Neural cell (in vitro differentiated cells): ENCODE results near the gene KLF2.

Experiments used
- EP300 ChIP-seq: fragments of 450-650 bp; conservative IDR thresholded peaks from 2 replicates; pipeline ENCODE4 v1.6.1; 2014; ENCODE audit warnings: antibody characterized with exemption, mild to moderate bottlenecking, moderate library complexity; ENCODE audit not compliant: poor library complexity, severe bottlenecking
- EZH2 ChIP-seq: fragments of 200-600, 300-800 bp; shearing (Covaris generic), sonication (generic); IDR thresholded peaks from 2 replicates; pipeline ENCODE4 v1.6.1; 2014; ENCODE audit warnings: antibody characterized with exemption, low read length, borderline replicate concordance, mild to moderate bottlenecking; ENCODE audit not compliant: insufficient read depth, poor library complexity, severe bottlenecking
- POLR2AphosphoS5 ChIP-seq: IDR thresholded peaks from 2 replicates; pipeline ENCODE4 v1.6.1; 2012
- SMC3 ChIP-seq: fragments of 450-650 bp; conservative IDR thresholded peaks from 2 replicates; pipeline ENCODE4 v1.6.1; 2014; ENCODE audit warnings: antibody characterized with exemption, mild to moderate bottlenecking, moderate library complexity; ENCODE audit not compliant: poor library complexity
- TAF1 ChIP-seq: IDR thresholded peaks from 2 replicates; pipeline ENCODE4 v1.6.1; 2012; ENCODE audit warnings: low read depth
- TF ChIP-seq, protein P1 (sequence below): fragments of 450-650 bp; IDR thresholded peaks from 2 replicates; pipeline ENCODE4 v1.5.1; 2014; ENCODE audit warnings: antibody characterized with exemption, mild to moderate bottlenecking, moderate library complexity; ENCODE audit not compliant: poor library complexity, severe bottlenecking

DNA sequence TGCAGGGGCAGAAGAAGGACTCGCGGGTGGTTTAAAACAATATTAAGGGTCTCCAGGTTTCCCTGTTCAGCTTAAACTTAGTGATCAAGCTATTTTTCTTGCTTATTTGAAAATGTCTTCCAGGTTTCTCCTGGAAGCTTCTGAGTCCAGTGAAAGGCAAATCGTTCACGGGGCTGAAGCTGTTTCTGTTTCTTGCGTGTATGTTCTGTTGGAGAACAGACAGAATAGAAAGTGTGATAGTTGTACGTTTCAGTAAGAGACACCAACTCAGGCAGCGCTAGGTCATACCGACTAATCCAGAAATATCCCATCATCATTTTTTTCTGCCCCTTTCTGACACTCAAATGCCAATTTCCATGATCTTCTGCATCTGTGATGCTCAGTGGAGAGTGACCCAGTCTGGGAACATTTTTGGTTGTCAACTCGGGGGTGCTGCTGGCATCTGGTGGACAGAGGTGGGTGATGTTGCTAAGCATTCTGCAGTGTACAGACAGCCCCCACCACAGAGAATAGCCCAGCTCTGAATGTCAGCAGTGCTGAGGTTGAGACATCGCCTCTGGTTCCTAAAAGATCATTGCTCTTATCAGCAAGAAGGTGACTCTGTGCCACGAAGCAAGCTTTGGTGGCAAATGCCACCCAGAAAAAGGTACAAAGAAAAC lies 4.3 kb downstream of the KLF2 start:
- no peak for TF ChIP-seq POLR2AphosphoS5
- TF ChIP-seq, protein P1, sequence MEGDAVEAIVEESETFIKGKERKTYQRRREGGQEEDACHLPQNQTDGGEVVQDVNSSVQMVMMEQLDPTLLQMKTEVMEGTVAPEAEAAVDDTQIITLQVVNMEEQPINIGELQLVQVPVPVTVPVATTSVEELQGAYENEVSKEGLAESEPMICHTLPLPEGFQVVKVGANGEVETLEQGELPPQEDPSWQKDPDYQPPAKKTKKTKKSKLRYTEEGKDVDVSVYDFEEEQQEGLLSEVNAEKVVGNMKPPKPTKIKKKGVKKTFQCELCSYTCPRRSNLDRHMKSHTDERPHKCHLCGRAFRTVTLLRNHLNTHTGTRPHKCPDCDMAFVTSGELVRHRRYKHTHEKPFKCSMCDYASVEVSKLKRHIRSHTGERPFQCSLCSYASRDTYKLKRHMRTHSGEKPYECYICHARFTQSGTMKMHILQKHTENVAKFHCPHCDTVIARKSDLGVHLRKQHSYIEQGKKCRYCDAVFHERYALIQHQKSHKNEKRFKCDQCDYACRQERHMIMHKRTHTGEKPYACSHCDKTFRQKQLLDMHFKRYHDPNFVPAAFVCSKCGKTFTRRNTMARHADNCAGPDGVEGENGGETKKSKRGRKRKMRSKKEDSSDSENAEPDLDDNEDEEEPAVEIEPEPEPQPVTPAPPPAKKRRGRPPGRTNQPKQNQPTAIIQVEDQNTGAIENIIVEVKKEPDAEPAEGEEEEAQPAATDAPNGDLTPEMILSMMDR: no peak
- TF ChIP-seq SMC3: no peak
- no peak for TF ChIP-seq TAF1
- TF ChIP-seq EP300: no peak
- TF ChIP-seq EZH2: no peak
